Panc1 (cell line): ENCODE results near the gene ERO1B. TPM values are rescaled to one million over a fixed set of nuclear protein-coding genes. Genes with fewer than 3 reads are reported as not detected.

Source experiments
- ATAC-seq: fragments of 200-7000 bp; cut with Tn5 transposase; 2 replicates; pipeline ENCODE4 v1.9.1; 2020; ENCODE audit warnings: mild to moderate bottlenecking, moderate library complexity
- BruUV-seq: library from RNA; stranded (reverse); fragments of 400-500 nt; replicated peaks from 2 replicates; lab custom pipeline; 2021; lab: Mats Ljungman, UMichigan
- CTCF ChIA-PET: fragments of 300-600 bp; sonication (Branson Sonifier 250); formaldehyde crosslinking; loops from one replicate; lab custom pipeline; 2022; ENCODE audit warnings: antibody characterized with exemption; lab: Charles Lee
- POLR2A ChIA-PET: fragments of 300-600 bp; sonication (Branson Sonifier 250); formaldehyde crosslinking; loops from one replicate; lab custom pipeline; 2022; ENCODE audit warnings: antibody characterized with exemption; lab: Charles Lee
- DNase-seq: peaks from one replicate; pipeline ENCODE4 v3.0.0-alpha.2; 2010; ENCODE audit warnings: low read depth, low spot score
- H3K27ac ChIP-seq: 2 replicates; pipeline ENCODE4 v1.5.1; 2011; ENCODE audit warnings: mild to moderate bottlenecking, low read length, inconsistent platforms
- H3K27me3 ChIP-seq: fragments of 200-500 bp; sonication (Bioruptor generic); 2 replicates; pipeline ENCODE4 v1.6.0; 2014; ENCODE audit warnings: low read length, inconsistent platforms; ENCODE audit not compliant: control insufficient read depth, insufficient read depth
- H3K36me3 ChIP-seq: fragments of 200-500 bp; sonication (Bioruptor generic); 2 replicates; pipeline ENCODE4 v1.5.1; 2014; ENCODE audit warnings: inconsistent platforms, mild to moderate bottlenecking, low read length, moderate library complexity; ENCODE audit not compliant: control insufficient read depth, insufficient read depth
- H3K4me1 ChIP-seq: 2 replicates; pipeline ENCODE4 v1.5.1; 2011; ENCODE audit warnings: inconsistent platforms, mild to moderate bottlenecking, low read length, moderate library complexity; ENCODE audit not compliant: control insufficient read depth, insufficient read depth
- H3K4me3 ChIP-seq, 2 experiments: 2 replicates each; pipeline ENCODE4 v1.5.1; 2011 to 2012; ENCODE audit warnings: low read depth in 2 of 2, low read length in 2 of 2, mild to moderate bottlenecking in 2 of 2, inconsistent platforms in 1 of 2, moderate library complexity in 1 of 2
- H3K9me3 ChIP-seq: fragments of 200-500 bp; sonication (Bioruptor generic); 2 replicates; pipeline ENCODE4 v1.5.1; 2014; ENCODE audit warnings: low read depth, mild to moderate bottlenecking, inconsistent platforms, low read length, moderate library complexity; ENCODE audit not compliant: control insufficient read depth, insufficient read depth
- POLR2AphosphoS5 ChIP-seq: IDR thresholded peaks from 2 replicates; pipeline ENCODE4 v1.6.1; 2012; ENCODE audit warnings: mild to moderate bottlenecking, low read depth, low read length, moderate library complexity
- SIN3A ChIP-seq: IDR thresholded peaks from 2 replicates; pipeline ENCODE4 v1.6.1; 2012; ENCODE audit warnings: low read depth, mild to moderate bottlenecking, low read length, moderate library complexity, borderline replicate concordance; ENCODE audit not compliant: insufficient read depth
- TCF7L2 ChIP-seq: IDR thresholded peaks from 2 replicates; pipeline ENCODE4 v1.6.1; 2011; ENCODE audit warnings: mild to moderate bottlenecking, low read depth, low read length, inconsistent platforms
- in situ Hi-C: cut with HindIII; loops from 2 replicates; pipeline ENCODE4 v1.10.0; 2016; ENCODE audit warnings: low sequenced_read_pairs, low pct_unique_long_range_greater_than_20kb
- intact Hi-C: fragments of 100-400 bp; cut with micrococcal nuclease; formaldehyde crosslinking; loops from one replicate; pipeline ENCODE4 v1.10.0; 2022; ENCODE audit not compliant: unreplicated experiment
- total RNA-seq: library from RNA; stranded (reverse); gene quantifications from one replicate; pipeline ENCODE4 v1.2.1, GENCODE V29; 2021; ENCODE audit not compliant: unreplicated experiment
- TF ChIP-seq, protein P1 (sequence below), 2 experiments: IDR thresholded peaks; 2 replicates each; pipeline ENCODE4 v1.6.1; 2011 to 2012; ENCODE audit warnings: low read depth in 2 of 2, control low read depth in 1 of 2, low read length in 1 of 2, mild to moderate bottlenecking in 1 of 2, moderate library complexity in 1 of 2; ENCODE audit not compliant: insufficient read depth in 1 of 2
- TF ChIP-seq, protein P2 (sequence below): fragments of 450-650 bp; IDR thresholded peaks from 2 replicates; pipeline ENCODE4 v1.5.1; 2017; ENCODE audit warnings: mild to moderate bottlenecking

ERO1B gene
- total RNA-seq, 1 experiment from 2014 or later: 19.9 TPM

DNA sequence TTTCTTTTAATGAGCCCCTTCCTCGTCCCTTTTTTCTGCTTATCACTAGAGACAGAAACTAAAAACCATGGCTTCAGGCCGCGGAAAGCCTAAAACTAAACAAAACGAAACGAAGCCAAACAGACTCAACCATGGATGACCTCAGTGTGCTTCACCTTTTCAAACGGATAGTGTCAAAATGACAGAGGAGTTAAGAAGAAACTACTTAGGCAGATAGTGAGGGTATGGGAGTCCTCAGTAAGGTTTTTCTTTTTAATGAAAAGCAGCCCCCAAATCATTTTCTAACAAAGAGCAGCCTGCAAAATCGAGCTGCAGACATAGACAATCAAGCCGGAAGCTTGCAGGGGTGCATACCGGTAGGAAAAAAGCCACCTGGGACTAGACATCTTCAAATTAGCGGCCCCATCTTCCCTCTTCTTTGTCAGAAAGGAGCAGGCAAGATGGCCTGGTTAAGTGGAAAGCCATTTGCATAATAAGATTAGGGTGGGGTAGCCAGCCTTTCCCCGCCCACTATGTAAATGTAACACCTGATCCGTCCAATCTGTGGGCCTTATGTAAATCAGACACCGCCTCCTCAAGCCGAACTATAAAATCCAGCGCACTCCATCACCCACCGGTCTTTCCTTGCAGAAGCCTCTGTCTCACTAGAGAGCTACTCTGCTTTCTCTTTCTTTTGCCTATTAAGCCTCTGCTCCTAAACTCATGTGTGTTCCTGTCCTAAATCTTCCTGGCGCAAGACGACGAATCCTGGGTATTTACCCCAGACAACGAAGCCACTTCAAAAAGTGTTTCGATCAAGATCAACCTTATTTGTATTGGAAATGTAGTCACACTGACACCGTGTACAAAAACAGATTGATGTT, 6.2 kb upstream of the ERO1B start:
- no peak overlapping the region for H3K27ac ChIP-seq
- intact Hi-C loops (loop anchor here (10.0 kb wide), 2 partner anchors 107 to 183 kb away; partner anchors contain the start of gene EDARADD), in situ Hi-C loops (no loop called here)
- ChIA-PET POLR2A (no interaction called here), CTCF (interaction anchor here (0.6 kb wide), 1 partner anchor 29 kb away, joined by 6 read pairs; no protein-coding TSS in a partner anchor)
- H3K9me3 ChIP-seq: no peaks in the 10 kb centered on the region
- peaks cover 11% of the 10 kb centered on the region for H3K4me1 ChIP-seq
- peaks cover 2% of the 10 kb centered on the region; the same call in 1 of the 2 replicates for H3K27me3 ChIP-seq
- DNase-seq: no peak
- no peaks in the 10 kb centered on the region for H3K36me3 ChIP-seq
- no peak overlapping the region for H3K4me3 ChIP-seq
- ATAC-seq: no peak
- no peak for TF ChIP-seq POLR2AphosphoS5
- TF ChIP-seq TCF7L2: no peak
- BruUV-seq: no TSS peak

DNA sequence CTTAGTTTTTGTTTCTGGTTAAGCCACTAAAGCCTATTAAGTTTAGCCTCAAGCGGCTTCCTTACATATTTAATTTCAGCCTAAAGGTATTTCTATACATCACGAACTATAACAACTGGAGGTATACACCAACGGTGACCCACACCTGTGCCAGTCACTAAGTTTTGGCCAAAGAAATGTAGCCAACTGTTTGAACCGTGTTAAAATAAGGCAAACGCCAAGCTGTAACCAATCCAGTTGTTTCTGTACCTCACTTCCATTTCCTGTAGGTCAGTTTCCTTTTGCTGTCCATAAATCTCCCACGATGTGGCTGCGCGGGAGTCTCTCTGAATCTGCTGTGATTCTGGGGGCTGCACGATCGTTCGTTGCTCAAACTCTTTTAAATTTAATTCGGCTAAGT, 5.6 kb upstream of the ERO1B start:
- Histone ChIP-seq H3K27ac (no peak overlapping the region), H3K36me3 (no peaks in the 10 kb centered on the region), H3K9me3 (no peaks in the 10 kb centered on the region), H3K4me3 (no peak overlapping the region), H3K4me1 (peaks cover 16% of the 10 kb centered on the region), H3K27me3 (peaks cover 2% of the 10 kb centered on the region; the same call in 1 of the 2 replicates)
- ChIA-PET CTCF (no interaction called here), POLR2A (no interaction called here)
- in situ Hi-C loops: no loop called here
- no peak for TF ChIP-seq POLR2AphosphoS5
- DNase-seq (no peak), ATAC-seq (no peak)
- intact Hi-C loops: loop anchor here (10.0 kb wide), 2 partner anchors 107 to 183 kb away; partner anchors contain the start of gene EDARADD
- BruUV-seq: no TSS peak

DNA sequence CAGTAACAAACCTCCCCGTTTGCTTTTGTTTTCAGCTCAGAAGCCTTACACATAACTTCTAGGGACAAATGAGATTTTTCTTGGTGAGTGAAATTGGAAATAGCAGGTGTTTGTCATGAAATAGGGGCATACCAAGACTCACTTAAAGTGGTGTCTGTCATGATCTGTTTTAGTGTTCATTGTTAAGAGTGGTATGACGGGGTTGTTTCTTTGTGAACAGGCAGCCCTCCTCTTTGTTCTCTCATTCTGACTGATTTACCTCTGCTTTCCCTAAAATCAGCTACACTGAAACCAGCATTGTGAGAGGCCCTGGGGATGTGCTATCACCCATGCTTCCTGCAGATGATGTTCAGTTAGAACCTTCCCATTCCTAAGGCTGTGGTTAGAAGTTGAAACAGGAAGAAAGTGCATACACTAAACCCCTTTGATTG, 2.5 kb upstream of the ERO1B start:
- Histone ChIP-seq H3K27me3 (peaks cover 2% of the 10 kb centered on the region; the same call in 1 of the 2 replicates), H3K36me3 (no peaks in the 10 kb centered on the region), H3K4me3 (no peak overlapping the region), H3K9me3 (no peaks in the 10 kb centered on the region), H3K4me1 (peaks cover 22% of the 10 kb centered on the region), H3K27ac (peak overlapping the region; percentile 45; the same call in 1 of the 2 replicates)
- DNase-seq (no peak), ATAC-seq (no peak)
- in situ Hi-C loops: no loop called here
- ChIA-PET CTCF (no interaction called here), POLR2A (no interaction called here)
- TF ChIP-seq, protein P1, sequence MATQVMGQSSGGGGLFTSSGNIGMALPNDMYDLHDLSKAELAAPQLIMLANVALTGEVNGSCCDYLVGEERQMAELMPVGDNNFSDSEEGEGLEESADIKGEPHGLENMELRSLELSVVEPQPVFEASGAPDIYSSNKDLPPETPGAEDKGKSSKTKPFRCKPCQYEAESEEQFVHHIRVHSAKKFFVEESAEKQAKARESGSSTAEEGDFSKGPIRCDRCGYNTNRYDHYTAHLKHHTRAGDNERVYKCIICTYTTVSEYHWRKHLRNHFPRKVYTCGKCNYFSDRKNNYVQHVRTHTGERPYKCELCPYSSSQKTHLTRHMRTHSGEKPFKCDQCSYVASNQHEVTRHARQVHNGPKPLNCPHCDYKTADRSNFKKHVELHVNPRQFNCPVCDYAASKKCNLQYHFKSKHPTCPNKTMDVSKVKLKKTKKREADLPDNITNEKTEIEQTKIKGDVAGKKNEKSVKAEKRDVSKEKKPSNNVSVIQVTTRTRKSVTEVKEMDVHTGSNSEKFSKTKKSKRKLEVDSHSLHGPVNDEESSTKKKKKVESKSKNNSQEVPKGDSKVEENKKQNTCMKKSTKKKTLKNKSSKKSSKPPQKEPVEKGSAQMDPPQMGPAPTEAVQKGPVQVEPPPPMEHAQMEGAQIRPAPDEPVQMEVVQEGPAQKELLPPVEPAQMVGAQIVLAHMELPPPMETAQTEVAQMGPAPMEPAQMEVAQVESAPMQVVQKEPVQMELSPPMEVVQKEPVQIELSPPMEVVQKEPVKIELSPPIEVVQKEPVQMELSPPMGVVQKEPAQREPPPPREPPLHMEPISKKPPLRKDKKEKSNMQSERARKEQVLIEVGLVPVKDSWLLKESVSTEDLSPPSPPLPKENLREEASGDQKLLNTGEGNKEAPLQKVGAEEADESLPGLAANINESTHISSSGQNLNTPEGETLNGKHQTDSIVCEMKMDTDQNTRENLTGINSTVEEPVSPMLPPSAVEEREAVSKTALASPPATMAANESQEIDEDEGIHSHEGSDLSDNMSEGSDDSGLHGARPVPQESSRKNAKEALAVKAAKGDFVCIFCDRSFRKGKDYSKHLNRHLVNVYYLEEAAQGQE (IDR thresholded peaks at IDR 0.05; ENCODE audit: insufficient read depth in 1 of 2, low read depth in 2 of 2, low read length in 1 of 2): no peak
- TF ChIP-seq TCF7L2 (no peak), SIN3A (no peak), POLR2AphosphoS5 (no peak)
- TF ChIP-seq, protein P2, sequence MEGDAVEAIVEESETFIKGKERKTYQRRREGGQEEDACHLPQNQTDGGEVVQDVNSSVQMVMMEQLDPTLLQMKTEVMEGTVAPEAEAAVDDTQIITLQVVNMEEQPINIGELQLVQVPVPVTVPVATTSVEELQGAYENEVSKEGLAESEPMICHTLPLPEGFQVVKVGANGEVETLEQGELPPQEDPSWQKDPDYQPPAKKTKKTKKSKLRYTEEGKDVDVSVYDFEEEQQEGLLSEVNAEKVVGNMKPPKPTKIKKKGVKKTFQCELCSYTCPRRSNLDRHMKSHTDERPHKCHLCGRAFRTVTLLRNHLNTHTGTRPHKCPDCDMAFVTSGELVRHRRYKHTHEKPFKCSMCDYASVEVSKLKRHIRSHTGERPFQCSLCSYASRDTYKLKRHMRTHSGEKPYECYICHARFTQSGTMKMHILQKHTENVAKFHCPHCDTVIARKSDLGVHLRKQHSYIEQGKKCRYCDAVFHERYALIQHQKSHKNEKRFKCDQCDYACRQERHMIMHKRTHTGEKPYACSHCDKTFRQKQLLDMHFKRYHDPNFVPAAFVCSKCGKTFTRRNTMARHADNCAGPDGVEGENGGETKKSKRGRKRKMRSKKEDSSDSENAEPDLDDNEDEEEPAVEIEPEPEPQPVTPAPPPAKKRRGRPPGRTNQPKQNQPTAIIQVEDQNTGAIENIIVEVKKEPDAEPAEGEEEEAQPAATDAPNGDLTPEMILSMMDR: no peak
- intact Hi-C loops: loop anchor here (10.0 kb wide), 2 partner anchors 110 to 180 kb away; partner anchors contain the start of gene EDARADD
- BruUV-seq: no TSS peak
